DMS53 treated with DMSO at 0.1 percent for 48 hours (cell line): ENCODE results near the gene MCM9.
A peak's percentile ranks its signal among the peaks of the same experiment; 100 is the strongest.

Source experiments
- DNase-seq: peaks from one replicate; lab custom pipeline; 2025; ENCODE audit not compliant: unreplicated experiment; lab: John Stamatoyannopoulos, UW

Gene MCM9

DNA sequence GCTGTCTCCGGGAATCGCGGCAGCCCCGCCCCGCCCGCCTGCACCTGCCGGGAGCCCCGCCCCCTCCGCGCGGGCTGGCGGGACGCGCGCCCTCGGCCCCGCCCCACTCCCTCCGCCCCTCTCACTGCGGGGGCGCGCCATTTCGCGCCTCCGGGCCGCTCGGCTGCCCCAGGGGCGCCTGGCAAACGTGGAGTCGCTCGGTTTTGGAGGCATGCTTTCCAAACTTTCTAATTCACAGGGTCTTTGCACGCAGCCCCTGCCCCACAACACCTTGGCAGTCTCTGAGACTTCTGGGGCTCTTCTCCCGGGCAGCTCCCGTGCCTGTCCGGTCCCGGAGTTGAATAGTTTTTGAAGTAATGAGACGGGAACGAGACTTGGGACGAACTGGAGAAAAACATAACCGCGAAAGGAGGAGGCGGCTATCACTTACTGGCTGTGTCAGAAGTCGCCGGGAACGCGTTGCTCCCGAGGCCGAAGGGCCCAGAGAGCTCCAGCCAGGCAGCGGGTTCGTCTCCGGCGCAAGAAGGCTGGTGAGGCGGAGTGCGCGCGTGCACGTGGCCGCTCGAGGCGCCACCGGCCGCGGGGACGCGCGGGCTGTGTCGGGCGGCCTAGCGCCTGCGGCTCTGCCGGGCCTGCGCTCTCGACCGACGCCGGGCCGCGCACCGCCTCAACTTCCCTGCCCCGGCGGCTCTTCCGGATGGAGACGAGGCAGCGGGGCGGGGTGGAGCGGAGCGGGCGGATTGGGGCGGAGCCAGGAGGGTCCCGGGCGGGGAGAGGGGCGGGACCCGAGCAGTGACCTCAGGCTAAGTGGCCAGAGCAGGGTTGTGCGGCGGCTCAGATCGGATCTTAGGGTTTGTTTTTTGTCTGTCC is at the start of gene MCM9:
Gene MCM9, minus strand, starts transcription at position 699 of the 870 bp plus-strand sequence. CDS start 3,436 bp downstream, outside the sequence.
- peak; percentile 82 for DNase-seq

DNA sequence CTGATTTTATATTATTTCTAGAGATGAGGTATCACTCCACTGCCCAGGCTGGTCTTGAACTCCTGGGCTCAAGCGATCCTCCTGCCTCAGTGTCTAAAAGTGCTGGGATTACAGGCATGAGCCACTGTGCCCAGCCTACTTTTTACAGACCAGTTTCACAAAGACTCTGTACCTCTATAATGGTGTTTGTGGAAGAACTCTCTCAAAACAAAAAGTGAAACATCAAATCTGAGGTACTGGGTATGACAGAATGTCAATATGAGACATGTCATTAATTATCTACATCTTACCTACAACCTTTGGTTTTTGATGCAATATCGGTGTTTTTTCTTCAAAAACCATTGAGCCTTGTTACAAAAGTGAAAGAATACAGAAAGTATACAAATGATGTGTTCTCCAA is 49.4 kb upstream of the MCM9 start:
- no peak for DNase-seq

DNA sequence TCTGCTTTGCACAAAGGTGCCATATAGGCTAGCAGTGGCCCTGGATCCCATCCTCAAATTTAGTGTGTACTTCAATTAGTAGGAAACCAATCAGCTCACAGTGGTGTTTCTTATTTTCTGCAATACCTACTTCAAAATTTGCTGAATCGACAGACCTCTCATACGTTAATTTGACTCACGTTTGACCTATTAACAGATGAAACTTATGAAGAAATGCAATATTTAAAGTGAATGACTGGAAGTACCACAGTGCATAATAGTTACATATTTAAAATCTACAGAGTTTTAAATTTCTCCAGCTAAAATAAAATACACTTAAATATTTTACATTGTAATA is 47.6 kb upstream of the MCM9 start:
- no peak for DNase-seq

DNA sequence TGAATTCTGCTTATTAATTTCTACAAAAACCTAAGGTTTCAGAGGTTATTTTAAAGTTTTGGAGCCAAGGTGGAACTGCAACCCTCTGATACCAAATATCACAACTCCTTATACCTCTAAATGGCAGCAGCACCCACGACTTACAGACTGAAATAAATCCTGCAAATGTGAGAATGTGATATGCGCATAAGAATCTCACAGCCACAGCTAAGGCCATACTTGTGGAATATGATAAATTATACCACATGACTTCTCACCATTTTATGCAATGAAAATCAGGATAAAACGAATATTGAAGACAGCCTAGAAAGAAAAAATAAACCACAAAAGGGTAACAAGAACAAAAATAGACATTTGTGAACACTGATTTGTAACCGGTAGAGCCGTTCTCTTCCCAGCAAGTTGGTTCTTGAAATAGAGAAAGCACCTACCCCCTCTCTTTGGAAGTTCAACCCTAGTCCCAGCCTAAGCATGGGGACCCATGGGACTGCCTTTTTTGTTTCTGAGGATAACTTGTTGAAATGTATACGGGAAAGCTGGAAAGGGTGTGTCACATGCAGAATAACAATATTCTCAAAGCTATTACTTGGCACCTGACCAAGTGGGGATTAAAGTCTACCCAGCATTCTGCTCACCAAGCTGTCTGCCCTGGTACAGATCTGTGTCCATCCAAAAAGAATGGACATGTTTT is 47.1 kb upstream of the MCM9 start:
- no peak for DNase-seq

DNA sequence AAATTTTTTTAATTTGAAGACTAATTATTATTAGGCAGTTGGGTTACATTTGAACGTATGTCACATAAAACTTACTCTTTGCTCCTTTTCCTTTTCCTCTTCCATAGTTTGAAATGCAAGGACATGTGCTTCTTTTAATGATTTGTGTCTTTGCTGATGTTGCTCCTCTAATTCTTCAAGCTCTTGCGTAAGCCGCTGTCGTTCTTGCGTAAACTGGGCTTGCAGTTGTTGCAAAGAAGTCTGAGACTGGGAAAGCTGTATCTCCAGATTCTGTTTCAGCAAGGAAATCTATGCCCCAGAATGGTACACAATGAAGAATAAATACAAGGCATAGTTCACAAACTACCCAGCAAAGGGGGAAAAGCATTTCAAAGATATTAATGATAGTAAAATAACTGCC is 45.1 kb upstream of the MCM9 start:
- DNase-seq = no peak

DNA sequence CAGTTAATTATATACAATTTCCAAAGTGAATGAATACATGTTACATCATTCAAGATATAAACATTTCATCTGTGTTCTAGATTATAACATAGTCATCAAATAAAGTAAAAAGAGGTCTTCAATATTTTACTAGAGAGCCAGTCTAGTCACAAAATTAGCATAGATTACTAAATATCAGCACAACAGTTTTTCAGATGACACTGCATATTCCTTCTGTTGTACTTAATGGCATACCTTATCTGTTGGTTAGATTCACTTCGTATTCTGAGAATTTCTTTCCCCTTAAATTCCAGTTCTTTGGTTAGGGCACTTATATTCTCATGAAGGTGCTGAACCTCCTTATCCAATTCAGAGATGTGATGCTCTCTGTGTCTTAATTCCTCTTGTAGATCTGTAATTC is 39.8 kb upstream of the MCM9 start:
- no peak for DNase-seq

DNA sequence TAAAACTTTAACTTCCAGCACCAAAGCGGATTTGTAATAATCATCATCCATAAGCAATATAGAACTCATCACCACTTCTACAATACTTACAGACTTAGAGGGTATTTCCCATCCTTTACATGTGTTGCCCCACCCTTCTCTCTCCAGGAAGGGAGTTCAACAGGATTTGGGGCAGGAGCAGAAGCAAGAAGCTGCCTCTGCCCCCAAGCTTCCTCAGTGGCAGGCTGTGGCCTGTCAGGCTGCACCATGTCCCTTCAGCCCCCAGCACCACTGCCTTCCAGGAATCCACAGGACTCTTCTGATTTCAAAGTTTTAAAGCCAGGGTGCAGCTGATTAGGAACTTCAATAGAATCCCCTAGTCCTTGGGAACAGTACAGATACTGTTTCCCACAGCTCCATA is 36.7 kb upstream of the MCM9 start:
- DNase-seq = no peak

DNA sequence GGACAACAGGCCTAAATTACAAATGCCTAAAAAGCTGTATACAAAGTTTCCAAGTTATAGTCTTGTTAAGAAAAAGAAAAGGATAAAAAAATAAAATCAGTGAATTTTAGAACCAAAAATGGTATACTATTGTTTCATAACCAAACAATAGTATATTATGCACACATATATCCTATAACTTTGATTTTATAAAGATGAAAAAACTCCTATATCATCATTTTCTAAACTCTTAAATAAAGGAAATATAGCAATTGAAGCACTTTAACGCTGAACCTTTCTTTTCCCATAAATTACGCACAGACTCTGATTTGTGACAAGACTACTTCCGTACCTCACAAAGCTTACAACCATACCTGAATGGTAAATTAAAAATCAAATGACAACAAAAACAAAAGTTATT is 35.9 kb upstream of the MCM9 start:
- DNase-seq = no peak

DNA sequence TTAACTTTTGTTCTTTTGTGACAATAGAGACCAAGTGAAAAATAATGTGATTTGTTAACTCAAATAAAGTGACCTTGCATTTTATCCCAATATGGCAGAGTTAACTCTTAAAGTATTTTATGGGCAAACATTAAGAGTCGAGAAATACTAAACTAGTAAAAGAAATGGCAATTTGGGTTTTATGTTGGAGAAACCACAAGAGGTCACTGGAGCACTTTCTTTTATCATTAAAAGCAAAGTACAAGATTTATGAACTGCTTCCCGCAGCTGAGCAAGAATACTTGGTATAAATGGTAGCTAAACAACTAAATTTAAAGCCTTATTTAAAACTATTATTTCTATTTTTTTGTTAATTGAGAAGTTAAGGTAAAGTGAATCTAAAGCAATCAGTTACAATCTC is 33.5 kb upstream of the MCM9 start:
- peak; percentile 12 for DNase-seq

DNA sequence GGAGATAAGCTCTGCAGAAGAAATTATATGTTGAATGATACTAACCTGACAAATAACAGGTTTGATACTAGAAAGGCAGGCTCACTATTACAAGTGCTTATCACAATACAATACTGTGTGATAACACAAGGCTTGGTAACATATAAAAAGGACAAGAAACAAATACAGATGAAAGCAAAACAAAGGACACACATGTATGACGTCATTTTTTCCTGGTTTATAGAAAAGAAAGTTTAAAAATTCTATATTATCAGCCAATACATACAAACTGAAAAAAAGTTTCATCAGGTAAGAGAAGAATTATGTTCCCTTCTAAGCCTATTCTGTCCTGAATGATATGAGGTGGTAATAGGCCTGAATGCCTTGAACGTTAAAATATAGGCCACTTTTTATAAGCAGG is 32.3 kb upstream of the MCM9 start:
- DNase-seq = no peak

DNA sequence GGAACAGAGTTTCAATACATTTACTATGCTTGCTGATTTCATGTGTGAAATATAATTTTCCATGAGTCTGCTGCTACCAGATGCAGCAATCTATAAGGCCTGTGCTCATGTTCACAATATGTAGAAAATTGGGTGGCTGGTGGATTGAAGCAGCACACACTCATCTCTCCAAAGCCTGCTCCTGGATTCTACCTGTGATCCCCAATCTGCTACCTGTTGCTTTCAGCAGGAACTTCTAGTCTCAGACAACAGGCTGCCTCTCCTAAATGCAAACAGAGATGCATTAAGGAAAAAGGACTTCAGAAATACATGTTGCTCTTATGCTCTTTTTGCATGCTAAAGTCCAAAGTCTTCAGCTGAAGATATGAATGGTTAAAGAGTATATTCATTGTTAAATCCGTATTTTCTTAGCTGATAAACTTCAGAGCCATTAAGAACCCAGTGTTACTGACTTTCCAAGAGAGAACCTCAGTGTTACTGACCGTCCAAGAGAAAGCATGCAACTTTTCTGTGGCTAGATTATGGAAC is 30.9 kb upstream of the MCM9 start:
- DNase-seq = no peak

DNA sequence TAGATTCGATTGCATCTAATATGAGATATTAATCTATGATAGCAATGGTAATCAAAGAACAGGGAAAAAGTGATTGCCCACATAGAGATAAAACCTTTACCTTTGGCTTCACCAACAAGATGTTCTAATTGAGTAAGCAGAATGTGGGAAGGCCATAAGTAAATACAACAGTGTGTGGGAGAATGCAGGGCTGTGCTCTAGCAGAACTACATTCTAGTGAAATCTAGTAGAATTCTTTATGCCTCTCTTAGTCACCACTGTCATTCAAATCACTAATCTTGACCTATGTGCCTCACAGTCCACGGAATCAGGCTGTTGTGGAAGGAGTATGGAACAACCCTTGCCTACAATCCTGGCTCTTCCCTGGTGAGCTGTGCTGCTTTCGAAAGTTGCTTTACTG is 30.4 kb upstream of the MCM9 start:
- DNase-seq = no peak

DNA sequence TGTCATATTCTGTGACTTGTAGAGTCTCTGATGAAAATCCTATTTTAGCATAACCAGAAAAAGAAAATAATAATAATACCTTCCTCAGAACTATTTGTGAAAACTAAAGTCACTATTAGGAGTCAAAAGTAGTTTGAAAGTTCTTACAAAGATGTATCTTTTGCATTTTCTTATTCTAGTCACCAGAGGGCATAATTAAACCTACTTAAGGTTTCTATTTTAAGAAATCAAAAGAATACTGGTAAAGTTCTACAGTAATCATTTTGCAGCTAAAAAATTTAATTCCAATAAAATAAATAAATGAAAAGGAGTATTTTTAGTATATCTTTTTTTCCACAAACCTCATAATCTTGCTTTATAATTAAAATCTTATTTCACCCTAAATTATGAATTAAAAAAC is 28.0 kb upstream of the MCM9 start:
- DNase-seq = no peak

DNA sequence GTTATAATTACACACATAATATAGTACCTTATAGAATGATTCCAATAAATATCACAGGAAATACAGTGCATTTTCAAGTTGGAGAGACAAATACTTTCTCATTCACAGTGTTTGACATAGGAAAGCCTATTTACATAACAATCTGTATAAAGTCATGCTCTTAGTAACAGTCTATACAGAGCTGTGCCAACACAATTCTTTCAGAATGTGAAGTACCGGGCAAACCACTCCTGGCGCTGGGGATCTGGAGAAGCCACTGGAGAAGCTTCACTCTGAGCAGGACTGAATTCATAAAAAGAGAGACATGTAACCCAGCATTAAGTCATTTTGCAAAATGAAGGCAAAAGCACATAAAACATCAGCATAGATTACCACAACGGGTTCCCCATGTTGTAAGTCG is 24.9 kb upstream of the MCM9 start:
- peak; percentile 5 for DNase-seq

DNA sequence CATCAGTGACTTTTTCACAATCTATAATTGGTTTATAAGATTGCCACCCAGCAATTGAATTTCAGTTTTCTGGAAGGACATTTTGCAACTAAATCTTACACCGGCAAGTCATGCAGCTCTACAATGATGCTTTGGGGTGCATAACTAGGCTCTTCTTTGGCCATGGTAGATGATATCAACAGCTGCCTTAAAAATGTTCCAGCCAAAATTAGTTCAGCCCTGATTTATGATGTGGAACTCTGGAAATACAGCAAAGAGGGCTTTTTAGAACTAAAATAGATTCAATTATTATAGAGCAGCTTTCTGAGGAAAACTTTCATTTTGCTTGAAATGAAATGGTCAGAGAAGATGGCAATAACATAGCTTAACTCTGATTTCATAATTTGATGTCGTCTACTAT is 18.4 kb upstream of the MCM9 start:
- DNase-seq = no peak

DNA sequence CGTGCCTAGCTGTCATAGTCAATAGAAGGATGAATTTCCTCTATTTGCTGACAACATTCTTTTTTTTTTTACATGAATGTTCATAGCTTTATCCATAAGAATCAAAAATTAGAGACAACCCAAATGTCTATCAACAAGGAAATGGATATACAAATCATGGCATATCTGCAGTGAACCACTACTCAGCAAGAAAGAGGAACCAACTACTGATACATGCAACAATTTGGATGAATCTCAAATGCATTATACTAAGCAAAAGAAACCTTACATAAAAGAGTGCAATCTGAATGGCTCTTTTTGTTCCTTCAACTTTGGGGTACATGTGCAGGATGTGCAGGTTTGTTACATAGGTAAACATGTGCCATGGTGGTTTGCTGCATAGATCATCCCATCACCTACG is 17.7 kb upstream of the MCM9 start:
- DNase-seq = no peak

DNA sequence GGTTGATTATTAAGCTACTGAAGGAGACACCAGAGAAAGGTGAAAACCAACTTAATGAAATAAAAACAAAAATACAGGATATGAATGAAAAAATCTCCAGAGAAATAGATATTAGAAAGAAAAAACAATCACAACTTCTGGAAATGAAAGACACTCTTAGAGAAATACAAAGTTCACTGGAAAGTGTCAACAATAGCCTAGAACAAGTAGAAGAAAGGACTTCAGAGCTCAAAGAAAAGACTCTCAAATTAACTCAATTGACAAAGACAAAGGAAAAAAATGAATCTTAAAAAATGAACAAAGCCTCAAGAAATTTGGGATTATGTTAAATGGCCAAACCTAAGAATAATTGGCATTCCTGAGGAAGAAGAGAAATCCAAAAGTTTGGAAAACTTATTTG is 10.3 kb upstream of the MCM9 start:
- no peak for DNase-seq

DNA sequence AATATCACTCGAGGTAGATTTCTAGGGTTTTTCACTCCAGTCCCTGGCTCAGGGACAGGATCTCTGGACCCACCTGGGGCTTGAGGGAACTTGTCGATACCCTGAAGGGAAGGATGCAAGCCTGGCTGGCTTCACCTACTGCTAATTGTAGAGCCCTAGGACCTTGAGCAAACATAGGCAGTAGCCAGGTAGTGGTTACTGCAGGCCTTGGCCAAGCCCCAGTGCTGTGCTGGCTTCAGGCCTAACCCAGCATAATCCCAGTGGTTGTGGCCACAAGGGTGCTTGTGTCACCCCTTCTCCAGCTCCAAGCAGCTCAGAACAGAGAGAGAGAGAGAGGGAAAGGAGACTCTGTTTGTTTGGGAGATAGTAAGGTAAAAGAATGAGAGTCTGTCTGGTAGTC is 5.8 kb upstream of the MCM9 start:
- DNase-seq = no peak

DNA sequence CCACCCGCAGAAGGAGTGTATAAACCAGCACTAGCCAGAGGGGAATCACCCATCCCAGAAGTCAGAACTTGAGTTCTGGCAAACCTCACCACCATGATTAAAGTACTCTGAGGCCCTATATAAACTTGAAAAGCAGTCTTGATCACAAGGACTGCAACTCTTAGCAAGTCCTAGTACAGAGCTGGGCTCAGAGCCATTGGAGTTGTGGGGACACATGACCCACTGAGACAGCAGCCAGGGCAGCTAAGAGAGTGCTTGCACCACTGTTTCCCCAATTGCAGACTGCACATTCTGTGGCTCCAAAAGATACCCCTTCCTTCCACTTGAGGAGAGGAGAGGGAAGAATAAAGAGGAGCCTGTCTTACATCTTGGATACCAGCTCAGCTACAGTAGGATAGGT is 4.7 kb upstream of the MCM9 start:
- DNase-seq = no peak

DNA sequence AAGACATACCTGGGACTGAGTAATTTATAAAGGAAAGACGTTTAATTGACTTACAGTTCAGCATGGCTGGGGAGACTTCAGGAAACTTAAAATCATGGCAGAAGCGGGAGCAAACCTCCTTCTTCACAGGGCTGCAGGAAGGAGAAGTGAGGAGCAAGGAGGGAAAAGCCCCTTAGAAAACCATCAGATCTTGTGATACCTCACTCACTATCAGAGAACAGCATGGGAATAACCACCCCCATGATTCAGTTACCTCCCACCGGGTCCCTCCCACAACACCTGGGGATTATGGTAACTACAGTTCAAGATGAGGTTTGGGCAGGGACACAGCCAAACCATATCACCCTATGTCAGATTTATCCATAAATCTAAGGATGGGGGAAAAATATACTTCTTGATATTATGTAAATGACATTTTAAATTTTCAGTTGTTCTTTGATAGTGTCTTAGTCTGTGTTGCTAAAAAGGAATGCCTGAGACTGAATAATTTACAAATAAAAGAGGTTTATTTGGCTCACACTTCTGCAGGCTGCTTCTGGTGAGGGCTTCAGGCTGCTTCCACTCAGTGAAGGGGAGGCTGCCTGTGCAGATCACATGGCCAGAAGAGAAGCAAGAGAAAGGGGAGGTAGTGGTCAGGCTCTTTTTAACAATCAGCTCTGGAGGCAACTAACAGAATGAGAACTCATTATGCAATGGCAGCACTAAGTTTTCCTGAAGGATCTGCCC is 1.2 kb upstream of the MCM9 start:
- DNase-seq = no peak

DNA sequence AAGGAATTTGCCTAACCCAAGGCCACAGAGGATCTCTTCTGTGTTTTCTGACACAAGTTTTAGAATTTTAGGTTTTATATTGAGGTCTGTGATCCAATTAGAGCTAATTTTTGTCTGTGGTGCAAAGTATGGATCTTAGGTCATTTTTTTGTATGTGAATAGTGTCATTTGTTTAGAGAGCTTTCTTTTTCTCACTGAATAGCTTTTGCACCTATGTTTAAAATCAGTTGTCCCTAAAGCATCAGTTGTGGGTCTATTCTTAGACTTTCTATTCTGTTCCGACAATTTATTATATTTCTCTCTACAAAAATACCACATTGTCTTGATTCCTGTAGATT is 341 bp upstream of the MCM9 start:
- no peak for DNase-seq

DNA sequence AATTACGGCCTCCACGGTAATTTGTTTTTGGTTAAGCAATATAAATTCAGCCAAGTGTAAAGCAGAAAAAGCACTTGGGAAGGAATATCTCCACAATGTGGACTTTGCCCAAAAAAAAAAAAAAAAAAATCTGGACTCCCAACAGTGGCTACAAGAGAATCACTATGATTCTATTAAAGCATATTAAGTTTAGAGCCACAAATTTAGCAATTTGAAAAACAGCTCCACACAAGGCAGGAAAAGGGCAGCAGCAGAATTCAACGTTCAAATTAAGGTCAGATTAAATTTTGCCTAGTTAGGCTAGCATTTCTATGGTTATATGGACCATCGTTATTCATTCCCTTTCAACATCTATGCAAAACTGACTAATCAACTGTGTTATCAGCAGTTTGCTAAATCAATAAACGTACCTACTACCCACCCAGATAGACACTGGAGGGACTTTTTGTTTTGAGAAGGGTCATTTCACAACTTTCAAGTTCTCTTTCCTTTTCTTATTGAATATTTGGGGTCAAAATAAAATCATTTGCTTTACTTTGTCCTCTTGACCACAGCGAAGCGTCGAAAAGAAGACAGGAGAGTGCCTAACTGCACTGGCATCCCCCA is 1.0 kb downstream of the MCM9 start:
- DNase-seq = peak; percentile 41
